ENCODE data around the gene MYCBP2. TPM values are rescaled to one million over a fixed set of nuclear protein-coding genes. Genes with fewer than 3 reads are reported as not detected.

Gene MYCBP2
- total and polyA plus RNA-seq, 8 donors = 70.4 to 105 (median 79.1) TPM

- no peak for DNase-seq
- no peaks in the 10 kb centered on the region for H3K36me3 ChIP-seq
- no peak for ATAC-seq
- no peaks in the 10 kb centered on the region for H3K9me3 ChIP-seq
- intact Hi-C loops (cut with DNase I) = no loop called here
- no peak overlapping the region for H3K4me3 ChIP-seq
- H3K4me1 ChIP-seq = peaks cover 0 to 6% of the 10 kb centered on the region in 2 donors
- no peak overlapping the region for H3K27ac ChIP-seq
- no peaks in the 10 kb centered on the region for H3K27me3 ChIP-seq
- TF ChIP-seq, protein P1, sequence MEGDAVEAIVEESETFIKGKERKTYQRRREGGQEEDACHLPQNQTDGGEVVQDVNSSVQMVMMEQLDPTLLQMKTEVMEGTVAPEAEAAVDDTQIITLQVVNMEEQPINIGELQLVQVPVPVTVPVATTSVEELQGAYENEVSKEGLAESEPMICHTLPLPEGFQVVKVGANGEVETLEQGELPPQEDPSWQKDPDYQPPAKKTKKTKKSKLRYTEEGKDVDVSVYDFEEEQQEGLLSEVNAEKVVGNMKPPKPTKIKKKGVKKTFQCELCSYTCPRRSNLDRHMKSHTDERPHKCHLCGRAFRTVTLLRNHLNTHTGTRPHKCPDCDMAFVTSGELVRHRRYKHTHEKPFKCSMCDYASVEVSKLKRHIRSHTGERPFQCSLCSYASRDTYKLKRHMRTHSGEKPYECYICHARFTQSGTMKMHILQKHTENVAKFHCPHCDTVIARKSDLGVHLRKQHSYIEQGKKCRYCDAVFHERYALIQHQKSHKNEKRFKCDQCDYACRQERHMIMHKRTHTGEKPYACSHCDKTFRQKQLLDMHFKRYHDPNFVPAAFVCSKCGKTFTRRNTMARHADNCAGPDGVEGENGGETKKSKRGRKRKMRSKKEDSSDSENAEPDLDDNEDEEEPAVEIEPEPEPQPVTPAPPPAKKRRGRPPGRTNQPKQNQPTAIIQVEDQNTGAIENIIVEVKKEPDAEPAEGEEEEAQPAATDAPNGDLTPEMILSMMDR (IDR thresholded peaks at IDR 0.05) = no peak
These were observed 12.5 kb upstream of the MYCBP2 start for GRCh38 chr13:77339408-77339807.

DNA sequence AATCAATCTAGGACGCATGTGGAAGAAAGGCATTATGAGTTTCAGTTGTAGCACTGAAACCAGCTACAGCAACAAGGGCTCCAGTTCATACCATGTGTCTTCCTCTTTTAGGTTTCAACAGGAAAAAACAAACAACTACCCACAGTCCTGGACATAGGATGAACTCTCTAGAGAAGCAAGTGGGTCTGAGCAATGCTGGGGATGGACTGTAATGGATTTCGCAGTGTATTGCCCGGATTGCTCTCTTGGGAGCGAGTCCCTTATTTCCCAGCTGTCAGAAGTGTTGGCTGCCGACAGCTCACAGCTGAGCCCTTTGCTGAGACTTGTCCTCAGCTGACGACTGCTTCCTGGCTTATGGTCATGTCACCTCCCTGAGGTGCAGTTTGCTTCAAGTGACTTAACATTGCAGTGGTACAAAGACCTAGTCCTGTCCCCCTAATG, 12.1 kb upstream of the MYCBP2 start:
- Histone ChIP-seq H3K9me3 (no peaks in the 10 kb centered on the region), H3K27me3 (no peaks in the 10 kb centered on the region), H3K27ac (no peak overlapping the region), H3K36me3 (no peaks in the 10 kb centered on the region), H3K4me1 (peaks cover 0 to 6% of the 10 kb centered on the region in 2 donors), H3K4me3 (no peak overlapping the region)
- intact Hi-C loops (cut with DNase I) = no loop called here
- peak; percentile 49 for ATAC-seq
- no peak for DNase-seq
- TF ChIP-seq, protein P1 (IDR thresholded peaks at IDR 0.05) = no peak

- no peaks in the 10 kb centered on the region for H3K27me3 ChIP-seq
- H3K4me3 ChIP-seq = no peak overlapping the region
- ATAC-seq (no peak), DNase-seq (no peak)
- TF ChIP-seq, protein P1 (IDR thresholded peaks at IDR 0.05) = no peak
- intact Hi-C loops (cut with DNase I) = no loop called here
- no peaks in the 10 kb centered on the region for H3K36me3 ChIP-seq
- no peaks in the 10 kb centered on the region for H3K9me3 ChIP-seq
- no peak overlapping the region for H3K27ac ChIP-seq
- H3K4me1 ChIP-seq = peaks cover 0 to 6% of the 10 kb centered on the region in 2 donors
These were observed 11.4 kb upstream of the MYCBP2 start for GRCh38 chr13:77338329-77338728.

DNA sequence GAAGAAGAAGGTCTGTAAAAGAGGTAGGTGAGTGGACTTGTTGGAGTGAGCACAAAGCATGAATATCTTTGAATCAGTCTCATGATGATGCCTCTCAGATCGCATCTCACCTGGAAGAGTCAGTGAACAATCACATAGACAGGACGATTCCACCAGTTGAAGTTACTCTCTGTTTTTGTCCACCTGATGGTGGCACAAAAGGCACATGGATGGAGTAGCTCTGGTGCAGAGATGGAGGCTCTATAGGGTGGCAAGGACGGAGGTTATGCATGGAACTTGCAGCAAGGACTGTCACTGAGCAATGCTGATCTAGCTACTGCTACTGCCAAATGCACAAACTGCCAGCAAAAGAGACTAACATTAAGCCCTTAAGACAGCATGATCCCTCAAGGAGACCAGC, 10.3 kb upstream of the MYCBP2 start:
- Histone ChIP-seq H3K4me3 (no peak overlapping the region), H3K27me3 (no peaks in the 10 kb centered on the region), H3K36me3 (no peaks in the 10 kb centered on the region), H3K4me1 (peaks cover 0 to 6% of the 10 kb centered on the region in 2 donors), H3K9me3 (no peaks in the 10 kb centered on the region), H3K27ac (no peak overlapping the region)
- TF ChIP-seq, protein P1 (IDR thresholded peaks at IDR 0.05) = no peak
- no peak for DNase-seq
- intact Hi-C loops (cut with DNase I) = no loop called here
- no peak for ATAC-seq

- Histone ChIP-seq H3K4me1 (peaks cover 0 to 6% of the 10 kb centered on the region in 2 donors), H3K4me3 (no peak overlapping the region), H3K27ac (no peak overlapping the region), H3K27me3 (no peaks in the 10 kb centered on the region), H3K36me3 (no peaks in the 10 kb centered on the region), H3K9me3 (no peaks in the 10 kb centered on the region)
- TF ChIP-seq, protein P1 (IDR thresholded peaks at IDR 0.05) = no peak
- intact Hi-C loops (cut with DNase I) = no loop called here
- ATAC-seq (no peak), DNase-seq (no peak)
These were observed 8.6 kb upstream of the MYCBP2 start for GRCh38 chr13:77335543-77335942.
